Measurements from ENCODE around the gene DOK6. TPM values are rescaled to one million over a fixed set of nuclear protein-coding genes. Genes with fewer than 3 reads are reported as not detected.
"Not testable (repeated sequence)": the region's sequence is repeated elsewhere in the genome, so short reads cannot be mapped to it uniquely, and the experiment has no call there.

DOK6 gene
- 5.4 TPM for polyA plus RNA-seq (2013, experiment 1 of 2; ENCODE audit: insufficient read length)
- 4.8 TPM for polyA plus RNA-seq (2013, experiment 2 of 2; ENCODE audit: insufficient read length)

GRCh38 chr18:69400253-69400975 lies at the start of gene DOK6:
Gene DOK6 (plus strand): TSS chr18:69400888.
- DNase-seq = peak; percentile 83

GRCh38 chr18:69353023-69353422 lies 47.7 kb upstream of the DOK6 start:
- DNase-seq = no peak

- no peak for DNase-seq
Observed at GRCh38 chr18:69357590-69357989, 43.1 kb upstream of the DOK6 start.

GRCh38 chr18:69358212-69358895 lies 42.3 kb upstream of the DOK6 start:
- no peak for DNase-seq

- not testable (repeated sequence) for DNase-seq
Observed at GRCh38 chr18:69359768-69360167, 40.9 kb upstream of the DOK6 start.

- no peak for DNase-seq
Observed at GRCh38 chr18:69364930-69365329, 35.8 kb upstream of the DOK6 start.

- no peak for DNase-seq
Observed at GRCh38 chr18:69365658-69366057, 35.0 kb upstream of the DOK6 start.

- no peak for DNase-seq
Observed at GRCh38 chr18:69367104-69367503, 33.6 kb upstream of the DOK6 start.

GRCh38 chr18:69371729-69372128 lies 29.0 kb upstream of the DOK6 start:
- DNase-seq = no peak

- DNase-seq = no peak
Observed at GRCh38 chr18:69380324-69380723, 20.4 kb upstream of the DOK6 start.

- DNase-seq = peak; percentile 43
Observed at GRCh38 chr18:69383186-69383585, 17.5 kb upstream of the DOK6 start.

- DNase-seq = no peak
Observed at GRCh38 chr18:69387186-69387585, 13.5 kb upstream of the DOK6 start.

- DNase-seq = no peak
Observed at GRCh38 chr18:69388222-69388621, 12.5 kb upstream of the DOK6 start.

- peak; percentile 34 for DNase-seq
Observed at GRCh38 chr18:69397096-69397495, 3.6 kb upstream of the DOK6 start.

- no peak for DNase-seq
Observed at GRCh38 chr18:69399253-69399652, 1.4 kb upstream of the DOK6 start.

- DNase-seq = peak; percentile 38
Observed at GRCh38 chr18:69400976-69401225, 213 bp downstream of the DOK6 start.

GRCh38 chr18:69401226-69401971 lies 711 bp downstream of the DOK6 start:
- DNase-seq = peak; percentile 10

GRCh38 chr18:69401972-69402532 lies 1.4 kb downstream of the DOK6 start:
- no peak for DNase-seq

GRCh38 chr18:69402533-69402989 lies 1.9 kb downstream of the DOK6 start:
- DNase-seq = no peak

- DNase-seq = no peak
Observed at GRCh38 chr18:69408522-69408921, 7.8 kb downstream of the DOK6 start.

GRCh38 chr18:69411199-69411598 lies 10.5 kb downstream of the DOK6 start:
- no peak for DNase-seq

GRCh38 chr18:69414184-69414583 lies 13.5 kb downstream of the DOK6 start:
- no peak for DNase-seq

GRCh38 chr18:69432847-69433246 lies 32.2 kb downstream of the DOK6 start:
- DNase-seq = peak; percentile 31
